Measurements from ENCODE around the gene SOX2.

The SOX2 gene

DNA sequence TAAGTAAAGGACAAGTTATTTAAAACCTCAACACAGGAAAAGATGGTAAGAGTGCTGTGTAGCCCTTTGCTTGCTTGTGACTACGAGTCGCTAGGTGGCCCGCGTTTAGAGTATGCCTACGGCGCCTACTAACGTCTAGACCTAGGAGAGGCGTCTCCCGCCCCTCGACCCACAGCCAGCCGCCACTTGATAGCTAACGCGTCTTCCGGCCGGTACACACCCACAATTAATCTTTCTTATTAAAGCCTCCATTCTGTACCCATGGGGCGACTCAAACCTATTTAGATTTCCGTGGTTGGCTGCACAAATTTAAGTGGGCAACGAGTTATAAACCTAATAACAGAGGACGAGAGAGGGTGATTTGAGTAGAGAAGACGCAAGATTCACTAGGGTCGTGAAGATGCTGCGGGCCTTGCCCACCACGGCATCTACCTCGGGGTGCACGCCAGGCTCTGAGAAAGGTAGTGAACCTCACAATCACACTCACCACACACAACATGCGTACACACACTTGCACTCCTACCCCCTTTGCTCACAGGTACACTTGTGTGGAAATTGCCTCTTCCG is 12.0 kb downstream of the SOX2 start:
- DNase-seq = no peak

GRCh38 chr3:181724192-181724965 is 12.7 kb downstream of the SOX2 start:
- DNase-seq = no peak

DNA sequence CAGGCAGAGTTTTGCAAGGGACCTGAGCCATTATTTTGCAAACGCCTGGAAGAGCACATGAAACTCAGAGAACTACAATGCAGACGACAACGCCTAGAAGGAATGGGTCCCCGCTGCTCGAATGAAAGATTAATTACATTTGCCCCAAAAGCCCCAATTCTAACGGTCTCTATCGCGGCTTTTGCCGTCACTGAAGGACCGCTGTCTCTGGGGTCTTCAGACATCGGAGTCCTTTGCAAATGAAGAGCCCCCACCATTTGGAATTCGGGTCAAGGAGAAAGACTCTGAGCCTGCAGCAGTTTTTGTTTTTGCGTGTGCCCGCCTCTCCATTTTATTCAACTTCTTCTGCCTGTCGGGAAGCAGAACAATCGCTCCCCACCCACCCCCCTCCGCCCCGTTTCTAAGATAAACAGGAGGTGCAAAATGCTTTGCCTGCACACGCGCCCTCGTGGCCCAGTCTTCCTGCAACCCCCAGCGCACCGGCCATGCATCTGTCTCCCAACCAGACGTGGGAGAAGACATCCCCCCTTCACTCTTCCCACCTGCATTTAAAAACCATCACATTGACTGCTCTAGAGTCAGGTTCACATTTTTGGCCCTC is 13.5 kb downstream of the SOX2 start:
- DNase-seq = no peak

DNA sequence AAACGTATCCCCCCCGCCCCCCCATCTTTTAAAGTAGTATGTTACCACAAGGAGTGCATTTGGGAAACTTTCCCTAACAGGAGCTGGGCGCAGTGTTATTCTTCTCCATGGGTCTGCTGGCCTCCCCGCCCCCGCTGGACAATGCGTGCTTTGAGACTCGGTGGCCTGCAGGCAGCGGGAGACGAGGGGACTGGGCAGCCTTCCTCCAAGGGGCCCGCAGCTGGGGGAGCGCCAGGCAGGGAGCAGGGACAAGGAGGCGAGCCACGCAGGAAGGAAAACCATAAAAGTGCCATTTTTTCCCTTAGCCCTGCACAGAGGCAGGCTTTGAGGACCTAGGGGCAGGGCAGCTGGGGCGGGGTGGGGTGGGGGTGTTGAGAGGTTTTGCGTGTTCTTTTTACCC is 14.1 kb downstream of the SOX2 start:
- DNase-seq = no peak

GRCh38 chr3:181726351-181727330 is 14.9 kb downstream of the SOX2 start:
- DNase-seq = no peak

DNA sequence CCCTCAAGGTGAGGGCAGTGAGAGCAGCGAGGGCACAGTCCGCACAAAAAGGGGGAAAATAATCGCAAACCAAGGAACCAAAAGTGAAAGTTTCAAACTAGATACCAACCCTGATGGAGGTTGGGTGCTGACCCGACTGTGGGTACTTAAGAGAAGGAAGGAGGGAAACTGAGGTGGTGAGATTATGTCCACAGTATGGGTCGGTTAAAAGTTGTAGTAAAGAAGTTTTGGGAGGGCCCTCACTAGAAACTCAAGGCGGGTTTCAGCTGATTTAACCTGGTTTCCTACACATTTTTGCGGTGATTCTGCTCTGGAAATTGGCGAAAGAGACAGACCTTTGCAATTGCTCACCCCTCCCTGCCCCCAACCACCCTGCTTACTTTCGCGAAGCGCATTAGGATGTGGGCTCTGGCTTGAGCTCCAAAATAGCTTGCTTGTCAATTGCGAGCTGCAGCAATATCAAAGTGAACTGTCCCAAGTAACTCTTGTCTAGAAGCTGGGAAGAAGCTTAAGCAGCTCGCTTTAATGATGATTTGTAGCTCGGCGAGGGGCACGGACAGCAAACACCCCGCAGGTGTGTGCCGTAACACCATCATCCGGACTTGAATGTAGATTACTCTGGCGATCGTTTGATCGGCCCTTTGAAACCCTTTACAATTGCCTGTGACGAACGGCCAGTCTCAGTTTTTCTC is 15.8 kb downstream of the SOX2 start:
- DNase-seq = no peak

GRCh38 chr3:181728470-181729340 is 17.0 kb downstream of the SOX2 start:
- DNase-seq = no peak

DNA sequence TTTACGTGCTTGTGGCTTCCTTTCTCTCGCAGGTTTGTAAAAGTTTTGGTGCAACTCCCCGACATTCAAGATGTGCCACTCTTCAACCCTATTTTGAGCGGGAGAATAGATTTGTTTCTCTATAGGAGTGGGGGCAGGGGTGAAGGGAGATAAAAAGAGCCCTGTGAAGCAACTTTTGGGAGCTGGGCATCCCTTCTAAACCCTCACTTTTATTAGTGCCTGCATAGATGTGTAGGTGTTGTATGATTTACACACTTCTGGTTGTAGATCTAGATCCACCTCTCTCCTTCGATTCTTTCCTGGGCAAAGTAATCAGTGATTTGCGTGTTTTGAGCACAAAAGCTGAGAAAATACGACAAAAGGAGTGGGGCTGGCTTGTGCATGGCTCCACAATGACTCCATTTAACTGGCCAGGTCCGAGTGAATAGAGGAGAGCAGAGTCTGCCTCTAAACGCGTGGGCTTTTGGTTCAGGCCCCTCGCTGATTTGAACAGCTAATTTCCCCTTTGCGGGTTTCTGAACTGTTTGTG is 17.7 kb downstream of the SOX2 start:
- DNase-seq = no peak

DNA sequence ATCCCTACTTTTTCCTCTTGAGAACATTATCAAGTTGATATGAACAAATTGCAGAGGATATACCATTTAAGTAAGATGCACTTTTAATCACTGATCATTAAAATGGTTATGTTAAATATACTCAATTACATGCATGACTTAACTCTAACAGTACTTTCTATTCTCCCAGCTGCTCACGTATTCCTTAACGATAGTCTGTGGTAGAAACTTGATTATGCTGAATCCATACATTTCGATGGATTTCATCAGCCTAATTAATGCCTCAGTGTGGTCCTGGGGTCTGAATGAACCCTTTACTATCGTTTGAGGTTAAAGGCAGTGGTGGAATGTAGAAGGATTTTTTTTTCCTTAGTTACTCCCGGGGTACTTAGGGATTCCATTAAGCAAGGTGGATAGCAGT is 18.6 kb downstream of the SOX2 start:
- no peak for DNase-seq

DNA sequence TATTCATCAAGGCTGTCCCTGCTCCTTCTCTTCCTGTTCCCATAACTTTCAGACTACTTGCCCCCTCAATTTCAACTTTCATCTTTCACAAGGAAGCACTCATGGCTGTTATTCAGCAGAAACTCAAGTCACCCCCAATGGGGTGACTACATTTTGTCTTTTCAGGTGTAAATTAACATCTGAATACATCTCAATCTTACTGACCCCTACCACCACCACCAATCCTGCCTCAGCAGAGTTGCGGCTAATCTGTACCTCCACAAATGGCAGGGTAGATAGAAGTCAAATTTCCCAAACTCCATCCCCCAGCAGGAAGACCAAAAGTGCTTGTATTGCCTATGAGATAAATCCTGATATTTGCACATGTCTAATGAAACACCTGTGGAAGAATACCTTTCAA is 19.2 kb downstream of the SOX2 start:
- no peak for DNase-seq

- DNase-seq = no peak
Observed at GRCh38 chr3:181735911-181736310, 24.2 kb downstream of the SOX2 start.

DNA sequence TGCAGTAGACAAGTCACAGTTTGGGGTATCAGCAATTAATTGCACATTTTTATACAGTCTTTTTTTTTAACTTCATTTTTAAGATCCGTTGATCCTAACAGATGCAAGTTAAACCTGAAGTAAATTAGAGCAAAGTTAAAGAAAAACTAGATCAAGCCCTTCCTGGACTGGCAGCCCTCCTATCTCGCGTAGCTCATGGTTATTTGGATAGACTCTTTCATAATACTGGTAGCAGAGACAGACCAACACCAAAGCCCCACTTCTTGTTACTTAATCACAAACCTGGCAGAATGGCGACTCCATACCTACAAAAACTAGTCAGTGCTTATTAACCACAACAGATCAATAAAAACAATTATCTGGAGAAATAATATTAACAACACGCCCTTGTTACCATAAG is 26.8 kb downstream of the SOX2 start:
- no peak for DNase-seq

- no peak for DNase-seq
Observed at GRCh38 chr3:181739628-181740027, 27.9 kb downstream of the SOX2 start.

- no peak for DNase-seq
Observed at GRCh38 chr3:181741417-181741816, 29.7 kb downstream of the SOX2 start.

- no peak for DNase-seq
Observed at GRCh38 chr3:181752202-181752671, 40.5 kb downstream of the SOX2 start.

DNA sequence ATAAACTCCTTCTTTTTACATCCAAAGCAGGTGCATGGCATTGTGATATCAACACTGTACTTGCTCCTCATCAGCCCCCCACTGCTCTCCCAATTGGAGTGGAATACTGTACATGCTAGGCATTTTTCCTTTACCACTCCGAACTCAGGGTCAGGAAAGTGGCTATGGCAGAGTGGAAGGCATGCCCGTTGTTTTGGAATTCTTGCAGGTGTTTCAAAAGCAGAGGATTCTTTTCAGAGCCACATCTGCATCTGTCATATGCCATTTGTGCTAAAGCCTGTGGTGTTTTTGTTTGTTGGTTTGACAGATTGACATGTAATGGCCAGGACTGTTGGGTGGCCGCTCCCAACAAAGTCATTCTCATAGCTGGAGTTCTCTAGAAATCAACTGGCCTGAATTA is 41.7 kb downstream of the SOX2 start:
- DNase-seq = no peak

DNA sequence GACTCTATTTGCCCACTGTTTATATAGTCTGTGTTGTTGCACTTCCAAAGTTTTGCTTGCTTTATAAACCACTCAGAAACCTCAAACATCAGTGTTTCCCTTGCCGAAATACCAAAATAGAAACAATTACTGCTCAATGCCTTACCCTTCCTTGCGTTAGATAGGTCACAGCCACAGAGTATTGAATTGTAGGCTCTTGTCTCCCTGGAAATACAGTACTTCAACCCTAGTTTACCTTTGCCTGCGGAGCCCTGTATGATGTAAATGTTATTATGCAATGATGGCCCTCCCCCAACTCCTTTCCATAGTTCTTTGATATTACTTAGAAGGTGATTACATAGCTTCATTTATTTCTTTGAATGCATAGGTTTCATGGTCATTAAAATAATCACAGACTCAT is 44.2 kb downstream of the SOX2 start:
- DNase-seq = no peak

DNA sequence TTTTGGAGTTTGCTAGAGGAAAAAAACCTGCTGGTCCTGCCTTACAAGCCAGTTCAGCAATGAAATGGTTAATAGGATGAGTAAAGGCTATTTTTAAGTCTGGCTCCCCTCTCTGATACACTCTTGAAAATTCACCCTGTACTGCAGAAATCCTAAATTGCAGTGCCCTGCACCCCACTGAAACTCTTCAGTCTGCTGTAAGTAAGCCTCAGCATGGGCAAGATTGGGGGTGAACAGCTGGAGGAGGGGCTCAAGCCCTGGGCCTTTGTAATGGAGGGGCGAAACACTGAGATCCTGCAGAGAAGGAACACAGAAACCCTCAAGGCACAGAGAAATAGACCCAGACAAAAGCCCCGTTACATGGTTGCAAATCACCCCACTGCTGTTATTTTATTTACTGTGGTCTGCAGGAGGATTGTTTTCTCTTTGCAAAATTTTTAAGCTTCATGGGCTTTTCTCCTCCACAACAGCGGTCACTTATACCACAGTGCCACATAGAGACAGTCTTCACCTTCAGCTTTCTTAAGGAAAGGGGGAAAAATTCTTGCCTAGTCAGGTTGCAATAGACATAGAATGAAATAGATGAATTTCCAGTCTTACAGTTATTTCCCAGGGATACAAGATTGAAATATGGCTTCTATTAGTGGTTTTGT is 45.0 kb downstream of the SOX2 start:
- DNase-seq = no peak

DNA sequence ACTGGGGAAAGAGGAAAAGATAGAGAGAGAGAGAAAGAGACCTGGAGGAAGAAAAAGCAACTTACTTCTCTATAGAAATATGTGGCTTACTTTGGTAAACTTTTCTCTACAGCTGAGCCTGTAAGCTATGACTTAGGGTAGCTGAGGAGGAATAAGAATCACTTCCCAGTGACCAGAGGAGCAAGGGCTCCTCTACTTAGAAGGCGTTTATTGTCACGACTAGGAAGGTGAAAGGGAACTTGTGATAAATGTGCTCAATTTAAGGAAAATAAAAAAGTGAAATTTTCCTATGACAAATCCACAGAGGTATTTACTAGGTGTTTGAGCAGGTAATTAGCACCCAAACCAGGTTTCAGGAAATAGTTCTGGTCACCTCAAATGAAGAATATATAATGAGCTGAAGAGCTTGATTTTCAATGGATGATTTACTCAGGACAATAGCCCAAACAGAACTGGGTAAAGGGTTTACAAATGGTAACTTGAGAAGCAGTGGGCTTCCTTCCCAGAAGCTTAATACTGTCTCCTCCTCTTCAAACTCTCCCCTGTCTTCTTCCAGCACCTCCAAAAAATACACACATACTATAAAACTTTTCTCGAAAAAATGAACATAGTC is 46.1 kb downstream of the SOX2 start:
- no peak for DNase-seq

DNA sequence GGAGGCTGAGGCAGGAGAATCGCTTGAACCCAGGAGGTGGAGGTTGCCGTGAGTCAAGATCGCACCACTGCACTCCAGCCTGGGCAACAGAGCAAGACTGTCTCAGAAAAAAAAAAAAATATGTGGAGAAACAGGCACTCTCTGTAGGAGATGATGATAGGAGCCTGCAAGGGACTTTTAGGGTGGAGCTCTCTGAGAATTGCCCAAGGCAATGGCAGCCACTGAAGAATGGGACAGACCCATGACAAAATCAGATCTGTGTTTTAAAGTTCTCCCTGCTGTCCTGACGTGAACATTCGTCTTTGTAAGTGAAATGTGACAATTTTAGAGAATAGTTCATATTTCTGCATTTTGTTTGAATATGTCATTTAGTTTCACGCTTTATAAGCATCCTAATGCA is 50.2 kb downstream of the SOX2 start:
- no peak for DNase-seq

Measured in activated CD4-positive, alpha-beta T cell treated with anti-CD3 and anti-CD28 coated beads, Interleukin-10, Interleukin-2, amounts not matched to agents 100 ng/mL and 50 ng/mL, durations not matched to agents 16 hours and 8 hours (primary cell).